NCI-H446 treated with DMSO at 0.1 percent for 48 hours (cell line): ENCODE results near the gene MAPKAP1.

Experiments used
- DNase-seq: peaks from one replicate; lab custom pipeline; 2025; lab: John Stamatoyannopoulos, UW

The MAPKAP1 gene

DNA sequence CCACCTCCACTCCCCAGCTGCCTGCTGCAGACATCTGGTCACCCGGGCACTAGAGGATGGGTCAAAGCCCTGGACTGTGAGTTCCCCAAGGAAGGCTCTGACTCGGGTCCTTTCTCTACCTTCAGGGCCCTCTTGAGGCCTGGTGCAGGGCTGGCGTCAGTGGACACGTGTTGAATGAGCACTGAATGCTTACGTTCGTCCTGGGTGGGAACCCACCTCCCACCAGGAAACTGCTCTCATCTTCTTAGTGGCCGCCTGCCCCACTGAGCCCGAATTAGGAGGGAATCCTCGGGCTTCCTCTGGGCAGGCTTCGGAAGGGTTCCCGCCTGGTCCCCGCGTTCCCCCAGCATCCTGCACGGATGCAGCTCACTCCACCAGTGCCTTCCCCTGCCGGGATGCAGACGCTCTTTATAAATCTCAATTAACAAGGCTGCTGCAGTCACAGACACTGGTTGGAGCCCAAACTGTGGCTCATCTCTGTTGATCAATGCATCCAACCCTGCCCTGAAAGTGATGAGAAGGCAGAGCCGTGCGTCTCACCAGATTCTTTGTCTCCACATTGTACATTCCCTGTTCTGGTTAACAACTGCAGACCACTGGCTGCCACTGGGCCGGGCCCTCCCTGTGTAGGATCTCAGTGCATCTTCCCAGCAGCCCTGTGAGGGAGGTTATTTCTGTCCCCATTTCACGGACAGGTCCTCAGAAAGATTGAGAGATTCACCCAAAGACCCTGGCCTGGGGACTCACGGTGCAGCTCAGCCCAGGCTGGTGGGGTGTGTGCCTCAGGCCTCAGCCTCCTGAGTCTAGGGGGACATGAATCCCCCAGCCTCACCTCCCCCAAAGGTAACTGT is 276.6 kb downstream of the MAPKAP1 start:
- no peak for DNase-seq

DNA sequence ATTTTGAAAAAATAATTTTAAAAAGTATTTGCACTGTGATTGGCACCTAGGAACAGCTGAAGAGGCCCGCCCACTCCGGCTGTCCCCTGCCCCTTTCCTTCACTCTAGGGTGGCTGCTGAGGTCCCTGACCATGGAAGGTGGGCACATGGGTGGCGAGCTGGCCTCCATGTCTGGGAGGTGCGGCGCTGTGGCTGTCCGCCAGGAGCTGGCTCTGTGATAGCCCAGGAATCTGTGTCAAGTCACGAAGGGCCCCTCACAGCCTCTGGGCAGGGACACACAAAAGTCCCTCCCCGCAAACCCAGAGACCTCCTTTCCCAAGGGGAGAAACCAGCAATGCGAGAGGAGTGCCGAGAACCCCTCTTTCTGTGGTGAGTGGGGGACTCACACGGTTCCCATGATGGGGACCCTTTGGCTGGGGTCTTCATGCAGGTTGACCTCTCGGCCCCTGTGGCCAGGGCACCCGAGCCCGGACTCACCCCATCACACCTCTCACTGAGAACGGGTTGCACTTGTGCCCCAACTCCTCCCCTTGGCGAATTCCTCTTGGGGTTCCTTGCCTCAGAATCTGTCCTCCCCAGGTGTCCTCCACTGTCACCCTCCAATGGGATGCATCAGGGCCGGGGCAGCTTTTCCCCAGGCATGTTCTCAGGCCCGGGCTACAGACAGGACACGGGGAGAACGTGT is 277.4 kb downstream of the MAPKAP1 start:
- DNase-seq = no peak

DNA sequence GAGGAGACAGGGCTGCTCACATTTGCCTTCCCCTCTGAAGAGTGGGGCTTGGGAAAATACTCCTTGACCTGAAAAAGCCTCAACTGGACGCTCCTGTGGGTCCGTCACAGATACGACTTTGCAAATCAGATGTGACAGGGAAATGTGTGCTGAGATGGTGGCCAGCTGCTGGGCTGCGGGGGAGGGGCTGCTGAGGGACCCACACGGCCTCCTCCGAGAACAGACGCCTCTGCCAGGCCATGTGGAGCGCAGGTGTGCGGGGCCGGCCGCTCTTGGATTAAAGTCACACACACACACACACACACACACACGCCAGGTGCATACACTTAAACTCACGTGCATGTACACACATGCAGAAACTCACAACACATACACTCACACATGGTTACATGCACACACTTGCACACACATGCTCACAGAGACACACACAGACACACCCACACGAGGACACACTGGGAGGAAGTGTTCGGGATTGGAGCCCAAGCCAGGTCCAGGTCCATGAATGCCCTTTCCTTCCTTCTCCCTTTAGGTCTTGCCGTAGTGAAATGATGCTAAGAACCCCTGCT is 278.0 kb downstream of the MAPKAP1 start:
- no peak for DNase-seq

DNA sequence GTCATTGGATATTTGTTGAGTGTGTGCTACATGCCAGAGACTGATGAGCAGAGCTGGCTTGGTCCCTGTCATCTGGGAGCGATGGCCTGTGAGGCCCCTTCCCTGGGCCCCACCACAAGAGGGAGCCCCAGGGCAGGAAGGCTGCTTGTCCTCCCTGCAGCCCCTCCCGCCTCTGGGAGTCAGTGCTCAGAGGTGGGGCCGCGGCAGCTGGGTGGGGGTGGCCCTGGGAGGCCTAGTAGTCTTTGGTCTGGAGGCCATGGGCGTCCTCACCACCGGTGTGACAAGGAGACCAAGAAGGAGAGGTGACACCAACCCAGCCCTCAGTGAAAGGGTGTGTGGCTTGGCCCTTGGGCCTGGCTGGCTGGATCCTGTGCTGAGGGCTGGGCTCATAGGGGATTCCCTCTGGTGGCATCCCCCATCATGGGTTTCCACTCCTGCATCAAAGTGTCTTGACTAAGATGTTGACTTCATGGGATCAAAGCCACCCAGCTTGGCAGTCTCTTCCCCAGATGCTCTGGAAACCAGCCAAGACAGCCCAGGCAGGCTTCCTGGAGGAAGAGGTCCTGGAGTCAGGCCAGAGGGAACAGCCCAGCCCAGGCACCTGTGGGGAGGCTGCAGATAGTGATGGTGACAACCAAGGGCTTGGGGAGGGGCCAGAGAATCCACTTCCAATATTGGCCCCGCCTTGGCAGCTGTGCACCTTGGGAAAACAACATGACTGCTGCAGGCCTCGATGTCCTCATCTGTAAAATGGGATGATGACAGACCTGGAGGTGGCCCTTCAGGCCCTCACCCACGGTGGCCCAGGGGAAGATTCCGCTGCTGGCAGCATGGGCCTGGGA is 278.7 kb downstream of the MAPKAP1 start:
- DNase-seq = no peak

- DNase-seq = no peak
Observed at GRCh38 chr9:125427556-125427955, 279.5 kb downstream of the MAPKAP1 start.

GRCh38 chr9:125426926-125427325 is 280.1 kb downstream of the MAPKAP1 start:
- DNase-seq = no peak

- DNase-seq = no peak
Observed at GRCh38 chr9:125425901-125426515, 281.0 kb downstream of the MAPKAP1 start.

DNA sequence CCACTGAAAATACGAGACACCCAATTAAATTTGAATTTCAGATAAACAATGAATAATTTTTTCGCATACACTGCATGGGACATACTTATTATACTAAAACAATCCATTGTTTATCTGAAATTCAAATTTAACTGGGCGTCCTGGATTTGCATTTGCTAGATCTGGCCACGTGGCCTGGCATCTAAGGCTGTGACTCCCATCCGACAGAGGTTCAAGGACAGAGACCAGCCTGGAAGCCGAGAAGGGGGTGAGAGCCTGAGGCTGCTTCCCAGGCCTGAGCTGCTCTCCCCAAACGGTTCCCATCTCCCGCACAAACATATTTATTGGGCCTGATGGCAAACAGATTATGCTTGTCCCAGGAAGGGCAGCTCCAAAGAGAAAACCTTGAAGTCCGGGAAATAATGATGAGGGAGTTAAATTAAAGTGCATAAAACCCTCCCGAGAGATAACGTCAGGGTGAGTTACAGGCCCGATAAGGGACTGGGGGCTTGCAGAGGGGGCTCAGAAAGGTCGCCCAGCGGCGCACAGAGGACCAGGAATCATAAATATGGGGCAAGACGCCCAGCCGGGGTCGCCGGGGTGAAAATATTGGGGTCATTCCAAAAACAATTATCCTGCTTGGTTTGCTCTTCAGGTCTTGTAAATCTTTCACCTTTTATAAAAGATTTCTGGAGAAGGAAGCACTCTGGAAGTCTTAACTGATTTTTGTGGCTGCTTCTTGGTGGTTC is 281.7 kb downstream of the MAPKAP1 start:
- no peak for DNase-seq

- no peak for DNase-seq
Observed at GRCh38 chr9:125423964-125424363, 283.0 kb downstream of the MAPKAP1 start.

- DNase-seq = no peak
Observed at GRCh38 chr9:125422853-125423252, 284.2 kb downstream of the MAPKAP1 start.

- no peak for DNase-seq
Observed at GRCh38 chr9:125421591-125422181, 285.3 kb downstream of the MAPKAP1 start.

- no peak for DNase-seq
Observed at GRCh38 chr9:125421166-125421565, 285.8 kb downstream of the MAPKAP1 start.

DNA sequence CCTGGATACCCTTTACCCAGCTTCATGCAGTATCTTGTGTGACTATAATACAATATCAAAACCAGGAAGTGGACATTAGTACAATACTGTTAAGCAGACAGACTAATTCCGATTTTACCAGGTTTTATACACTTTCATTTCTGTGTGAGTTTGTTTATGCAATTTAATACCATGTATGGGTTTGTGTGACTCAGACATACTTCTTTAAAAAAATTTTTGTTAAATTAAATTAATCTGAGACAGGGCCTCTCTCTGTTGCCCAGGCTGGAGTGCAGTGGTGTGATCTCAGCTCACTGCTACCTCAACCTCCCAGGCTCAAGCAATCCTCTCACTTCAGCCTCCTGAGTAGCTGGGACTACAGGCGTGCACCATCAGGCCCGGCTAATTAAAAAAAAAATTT is 288.6 kb downstream of the MAPKAP1 start:
- no peak for DNase-seq

- DNase-seq = no peak
Observed at GRCh38 chr9:125416517-125416916, 290.5 kb downstream of the MAPKAP1 start.

DNA sequence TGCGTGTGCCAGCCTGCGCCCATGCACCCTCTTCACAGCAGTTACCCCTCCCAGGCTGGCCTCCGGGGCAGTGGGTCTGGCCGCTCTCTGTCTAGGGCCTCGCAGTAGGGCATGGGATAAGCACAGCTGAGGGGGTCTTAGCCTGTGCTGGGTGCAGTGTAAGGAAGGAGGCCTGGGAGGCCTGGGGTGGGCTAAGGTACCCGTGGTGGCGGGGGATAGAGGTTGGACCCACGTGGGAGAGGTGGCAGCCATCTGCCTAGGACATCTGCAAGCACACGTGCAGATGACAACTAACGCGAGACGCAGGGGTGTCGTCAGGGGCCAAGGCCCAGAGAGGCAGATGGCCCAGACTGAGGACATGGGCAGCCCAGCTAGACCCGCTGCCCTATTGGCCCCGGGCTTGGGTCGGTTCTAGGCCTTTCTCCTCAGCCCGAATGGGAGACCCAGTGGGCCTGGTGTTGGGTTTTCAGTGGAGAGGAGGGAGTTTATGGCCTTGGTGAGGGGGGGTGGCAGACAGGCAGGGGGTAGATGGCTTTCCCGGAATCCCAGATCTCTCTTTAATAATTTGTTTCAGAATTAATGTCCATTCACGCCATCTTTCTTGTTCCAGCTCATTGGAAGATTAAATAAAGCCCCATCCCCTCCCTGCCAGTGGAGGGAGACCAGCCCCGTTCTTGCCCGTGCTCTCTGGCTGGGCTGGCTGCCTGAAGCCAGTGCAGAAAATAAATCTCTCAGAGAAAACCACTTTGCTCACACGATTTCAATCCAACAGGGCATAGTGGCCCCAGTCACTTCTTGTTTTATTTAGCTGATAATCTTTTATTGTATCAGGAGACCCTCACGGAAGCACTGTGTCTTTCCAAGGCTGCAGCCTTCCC is 291.2 kb downstream of the MAPKAP1 start:
- DNase-seq = no peak

DNA sequence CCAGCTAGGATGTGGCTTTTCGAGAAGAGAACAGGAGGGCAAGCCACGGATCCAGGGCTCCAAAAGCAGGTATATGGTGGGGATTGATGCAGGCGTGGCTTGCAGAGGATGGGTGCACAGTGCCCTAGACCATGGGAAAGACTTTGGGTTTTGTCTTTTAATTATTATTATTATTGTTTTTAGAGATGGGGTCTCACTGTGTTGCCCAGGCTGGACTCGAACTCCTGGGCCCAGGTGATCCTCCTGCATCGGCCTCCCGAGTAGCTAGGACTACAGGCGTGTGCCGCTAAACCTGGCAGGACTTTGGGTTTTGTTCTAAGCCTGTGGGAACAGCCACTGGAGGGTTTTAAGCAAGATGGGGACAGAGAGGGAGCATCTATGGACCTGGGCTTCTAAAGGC is 293.4 kb downstream of the MAPKAP1 start:
- no peak for DNase-seq

- DNase-seq = no peak
Observed at GRCh38 chr9:125412166-125412565, 294.8 kb downstream of the MAPKAP1 start.

GRCh38 chr9:125411171-125411756 is 295.7 kb downstream of the MAPKAP1 start:
- no peak for DNase-seq

- DNase-seq = no peak
Observed at GRCh38 chr9:125410522-125410894, 296.5 kb downstream of the MAPKAP1 start.
